ENCODE data around the gene TFR2. TPM values are rescaled to one million over a fixed set of nuclear protein-coding genes. Genes with fewer than 3 reads are reported as not detected.

The TFR2 gene
- total RNA-seq, 2 experiments from 2014 or later = 12.1 to 26.0 TPM

DNA sequence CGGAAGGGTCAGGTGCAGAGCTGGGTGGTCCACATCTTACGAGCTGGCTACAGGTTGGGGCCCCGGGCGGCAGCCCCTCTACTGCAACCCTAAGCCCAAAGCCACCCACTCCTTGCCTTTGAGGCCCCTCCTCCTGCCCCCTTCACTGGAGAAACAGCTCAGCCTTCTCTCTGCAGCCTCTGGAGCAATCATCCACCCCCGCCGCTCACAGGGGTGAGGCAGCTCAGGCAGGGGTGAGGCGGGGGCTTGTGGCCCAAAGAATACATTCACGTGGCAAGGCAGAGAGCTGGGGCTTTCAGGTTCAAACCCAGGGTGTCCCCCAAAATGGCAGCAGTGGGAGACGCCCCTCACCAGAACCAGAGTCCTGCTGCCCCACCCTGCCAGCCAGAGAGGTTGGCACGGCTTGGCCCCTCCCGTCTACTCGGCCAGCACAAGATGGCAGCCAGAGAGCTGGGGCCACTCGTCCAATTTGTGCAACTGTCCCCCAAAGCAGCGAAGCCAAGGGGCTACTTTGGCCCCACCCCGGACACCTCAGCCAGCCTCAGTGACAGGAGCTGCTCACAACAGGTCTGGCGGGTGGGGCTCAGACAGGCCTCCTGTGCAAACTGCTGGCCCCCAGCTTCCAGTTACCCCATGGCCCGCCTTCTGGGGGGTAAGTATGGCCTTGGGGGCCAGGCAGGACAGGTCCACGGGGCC is 39.4 kb upstream of the TFR2 start:
- Histone ChIP-seq H3K27ac (ENCODE audit: low read depth, low read length, poor library complexity, severe bottlenecking) (no peak overlapping the region), H3K9me2 (ENCODE audit: insufficient read depth, low read length) (no peaks in the 10 kb centered on the region), H3K79me2 (ENCODE audit: insufficient read depth, low read depth, low read length) (no peaks in the 10 kb centered on the region), H3K9me3 (ENCODE audit: low read length) (no peaks in the 10 kb centered on the region), H3K36me3 (ENCODE audit: insufficient read depth, low read length) (peaks cover 95% of the 10 kb centered on the region), H2AFZ (ENCODE audit: low read length) (no peak overlapping the region), H4K20me1 (ENCODE audit: insufficient read depth, low read length) (0 out of 2 replicates have a peak, but pooled peaks cover 4% of the 10 kb centered on the region), H3K4me2 (ENCODE audit: low read length) (no peak overlapping the region), H3K4me3 (ENCODE audit: low read depth, low read length, poor library complexity, severe bottlenecking) (no peak overlapping the region), H3K4me1 (ENCODE audit: insufficient read depth, low read length, poor library complexity, severe bottlenecking) (peaks cover 6% of the 10 kb centered on the region)
- BruUV-seq (replicated peaks) = no TSS peak
- ChIA-PET CTCF (ENCODE audit: unreplicated experiment) (no interaction called here), POLR2A (no interaction called here)
- DNase-seq (ENCODE audit: low spot score) = no peak
- intact Hi-C loops (cut with micrococcal nuclease; ENCODE audit: unreplicated experiment) = no loop called here
- TF ChIP-seq, protein P1, sequence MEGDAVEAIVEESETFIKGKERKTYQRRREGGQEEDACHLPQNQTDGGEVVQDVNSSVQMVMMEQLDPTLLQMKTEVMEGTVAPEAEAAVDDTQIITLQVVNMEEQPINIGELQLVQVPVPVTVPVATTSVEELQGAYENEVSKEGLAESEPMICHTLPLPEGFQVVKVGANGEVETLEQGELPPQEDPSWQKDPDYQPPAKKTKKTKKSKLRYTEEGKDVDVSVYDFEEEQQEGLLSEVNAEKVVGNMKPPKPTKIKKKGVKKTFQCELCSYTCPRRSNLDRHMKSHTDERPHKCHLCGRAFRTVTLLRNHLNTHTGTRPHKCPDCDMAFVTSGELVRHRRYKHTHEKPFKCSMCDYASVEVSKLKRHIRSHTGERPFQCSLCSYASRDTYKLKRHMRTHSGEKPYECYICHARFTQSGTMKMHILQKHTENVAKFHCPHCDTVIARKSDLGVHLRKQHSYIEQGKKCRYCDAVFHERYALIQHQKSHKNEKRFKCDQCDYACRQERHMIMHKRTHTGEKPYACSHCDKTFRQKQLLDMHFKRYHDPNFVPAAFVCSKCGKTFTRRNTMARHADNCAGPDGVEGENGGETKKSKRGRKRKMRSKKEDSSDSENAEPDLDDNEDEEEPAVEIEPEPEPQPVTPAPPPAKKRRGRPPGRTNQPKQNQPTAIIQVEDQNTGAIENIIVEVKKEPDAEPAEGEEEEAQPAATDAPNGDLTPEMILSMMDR (conservative IDR thresholded peaks at IDR 0.05; ENCODE audit: low read length) = no peak
- TF ChIP-seq EZH2phosphoT487 (IDR thresholded peaks at IDR 0.05; ENCODE audit: borderline replicate concordance, low read depth, low read length) = no peak

DNA sequence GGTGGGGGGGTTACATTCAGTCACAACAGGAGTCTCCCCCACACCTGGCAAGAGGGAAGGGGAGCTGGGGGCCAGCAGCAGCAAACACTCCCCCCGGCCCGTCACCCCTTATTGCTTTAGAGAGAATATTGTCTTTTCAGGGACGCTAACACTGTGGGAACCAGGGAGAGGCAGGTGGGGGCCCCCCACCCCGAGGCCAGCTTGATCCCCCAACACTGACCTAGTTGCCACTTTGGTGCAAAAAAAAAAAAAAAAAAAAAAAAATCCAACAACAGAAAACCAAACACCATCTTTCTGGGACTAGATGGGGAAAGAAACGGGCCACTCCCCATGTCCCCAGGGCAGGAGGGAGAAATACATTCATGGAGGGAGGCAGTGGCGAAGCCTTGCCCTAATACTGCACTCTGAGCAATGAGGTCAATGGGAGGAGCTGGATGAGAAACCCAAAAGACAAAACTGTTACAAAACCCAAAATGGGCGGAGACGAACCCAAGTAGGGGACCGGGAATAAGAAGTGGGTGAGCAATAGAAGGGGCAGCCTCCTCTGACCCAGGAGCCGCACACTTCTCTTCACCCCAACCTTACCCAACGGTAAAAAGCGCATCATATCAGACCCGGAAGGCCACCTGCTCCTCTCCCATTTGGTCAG is 38.7 kb upstream of the TFR2 start:
- BruUV-seq (replicated peaks) = TSS peak; percentile 81
- H3K4me3 ChIP-seq (ENCODE audit: low read depth, low read length, poor library complexity, severe bottlenecking) = no peak overlapping the region
- intact Hi-C loops (cut with micrococcal nuclease; ENCODE audit: unreplicated experiment) = loop anchor here (10.0 kb wide), 1 partner anchor 205 kb away; the partner anchor contains the start of gene TSC22D4
- H3K27ac ChIP-seq (ENCODE audit: low read depth, low read length, poor library complexity, severe bottlenecking) = no peak overlapping the region
- 0 out of 2 replicates have a peak, but pooled peaks cover 4% of the 10 kb centered on the region for H4K20me1 ChIP-seq (ENCODE audit: insufficient read depth, low read length)
- peaks cover 6% of the 10 kb centered on the region for H3K4me1 ChIP-seq (ENCODE audit: insufficient read depth, low read length, poor library complexity, severe bottlenecking)
- no peak overlapping the region for H2AFZ ChIP-seq (ENCODE audit: low read length)
- peaks cover 88% of the 10 kb centered on the region for H3K36me3 ChIP-seq (ENCODE audit: insufficient read depth, low read length)
- no peaks in the 10 kb centered on the region for H3K79me2 ChIP-seq (ENCODE audit: insufficient read depth, low read depth, low read length)
- H3K4me2 ChIP-seq (ENCODE audit: low read length) = no peak overlapping the region
- H3K9me3 ChIP-seq (ENCODE audit: low read length) = no peaks in the 10 kb centered on the region
- TF ChIP-seq, protein P1 (conservative IDR thresholded peaks at IDR 0.05; ENCODE audit: low read length) = no peak
- no peak for TF ChIP-seq EZH2phosphoT487 (IDR thresholded peaks at IDR 0.05; ENCODE audit: borderline replicate concordance, low read depth, low read length)
- no peak for DNase-seq (ENCODE audit: low spot score)
- no peaks in the 10 kb centered on the region for H3K9me2 ChIP-seq (ENCODE audit: insufficient read depth, low read length)
- POLR2A ChIA-PET = interaction anchor here (0.6 kb wide), 1 partner anchor 74 kb away, joined by 3 read pairs; no protein-coding TSS in a partner anchor
- CTCF ChIA-PET (ENCODE audit: unreplicated experiment) = no interaction called here

Measured in OCI-LY7 (cell line).